Fibroblast of lung (primary cell): ENCODE measurements around the gene LRMDA. TPM values are rescaled to one million over a fixed set of nuclear protein-coding genes. Genes with fewer than 3 reads are reported as not detected.

Source experiments
- DNase-seq, 2 donors: peaks; one replicate each; pipeline versions ENCODE4 v3.0.0 to v3.0.0-alpha.2; 2010; ENCODE audit warnings: low read depth in 2 of 2
- H2AFZ ChIP-seq: 2 replicates; pipeline ENCODE4 v1.5.1; 2012; ENCODE audit warnings: low read length, control low read depth, inconsistent platforms
- H3K27ac ChIP-seq: 2 replicates; pipeline ENCODE4 v1.5.1; 2011; ENCODE audit warnings: low read length, control low read depth; ENCODE audit not compliant: insufficient read depth
- H3K27me3 ChIP-seq: 2 replicates; pipeline ENCODE4 v1.5.1; 2011; ENCODE audit warnings: mild to moderate bottlenecking, low read length; ENCODE audit not compliant: control insufficient read depth, insufficient read depth
- H3K36me3 ChIP-seq: 2 replicates; pipeline ENCODE4 v1.5.1; 2011; ENCODE audit warnings: low read length; ENCODE audit not compliant: control insufficient read depth, insufficient read depth
- H3K4me1 ChIP-seq: 2 replicates; pipeline ENCODE4 v1.5.1; 2011; ENCODE audit warnings: low read length; ENCODE audit not compliant: control insufficient read depth, insufficient read depth; ENCODE audit errors: extremely low read depth
- H3K4me2 ChIP-seq: 2 replicates; pipeline ENCODE4 v1.5.1; 2011; ENCODE audit warnings: low read length, control low read depth; ENCODE audit not compliant: insufficient read depth; ENCODE audit errors: extremely low read depth
- H3K4me3 ChIP-seq, 4 experiments: fragments of 200-600 bp in 1 of 4; sonication (generic) in 1 of 4; replicated peaks in 1 of 4; 2 replicates each; pipeline ENCODE4 v1.5.1; 2011 to 2016; ENCODE audit warnings: low read length in 4 of 4, low read depth in 3 of 4, mild to moderate bottlenecking in 3 of 4, control low read depth in 2 of 4, inconsistent platforms in 1 of 4, mixed read lengths in 1 of 4; ENCODE audit not compliant: insufficient read depth in 1 of 4; ENCODE audit errors: control extremely low read depth in 1 of 4
- H3K79me2 ChIP-seq: 2 replicates; pipeline ENCODE4 v1.5.1; 2012; ENCODE audit warnings: mild to moderate bottlenecking, low read length, inconsistent platforms; ENCODE audit not compliant: control insufficient read depth, insufficient read depth
- H3K9ac ChIP-seq: 2 replicates; pipeline ENCODE4 v1.5.1; 2011; ENCODE audit warnings: mild to moderate bottlenecking, low read length, control low read depth; ENCODE audit not compliant: insufficient read depth
- H3K9me3 ChIP-seq: 2 replicates; pipeline ENCODE4 v1.5.1; 2012; ENCODE audit warnings: low read depth, low read length; ENCODE audit not compliant: control insufficient read depth, insufficient read depth
- H4K20me1 ChIP-seq: 2 replicates; pipeline ENCODE4 v1.5.1; 2011; ENCODE audit warnings: low read length; ENCODE audit not compliant: control insufficient read depth, insufficient read depth; ENCODE audit errors: extremely low read depth
- EZH2 ChIP-seq: IDR thresholded peaks from 2 replicates; pipeline ENCODE4 v1.5.1; 2012; ENCODE audit warnings: low read length, control low read depth, mild to moderate bottlenecking; ENCODE audit errors: missing control alignments
- polyA plus RNA-seq, 2 donors: library from polyadenylated mRNA; depleted of rRNA in 1 of 2; stranded (reverse) in 1 of 2; unstranded in 1 of 2; fragments of >200 nt; gene quantifications; 2 replicates each; pipeline ENCODE4 v1.2.1, GENCODE V29; 2011 to 2012; ENCODE audit warnings: missing spikeins in 1 of 2
- total RNA-seq: library from RNA; depleted of rRNA; stranded (reverse); fragments of >200 nt; gene quantifications from 2 replicates; pipeline ENCODE4 v1.2.1, GENCODE V29; 2014
- TF ChIP-seq, protein P1 (sequence below), 2 donors: IDR thresholded peaks in 1 of 2; conservative IDR thresholded peaks in 1 of 2; 1 replicate in 1 of 2; 2 replicates in 1 of 2; pipeline ENCODE4 v1.5.1; 2011 to 2012; ENCODE audit warnings: low read length in 2 of 2, control low read depth in 1 of 2, inconsistent platforms in 1 of 2, low read depth in 1 of 2, mild to moderate bottlenecking in 1 of 2

Gene LRMDA
- total and polyA plus RNA-seq, 2 donors (not counting 1 experiment from before 2014, with no cell fraction given) = 1.7 to 2.0 TPM

- H2AFZ ChIP-seq = no peak overlapping the region
- no peak overlapping the region for H3K27ac ChIP-seq
- DNase-seq = no peak
- no peak overlapping the region for H3K4me3 ChIP-seq
- no peak overlapping the region for H3K9ac ChIP-seq
- H4K20me1 ChIP-seq = no peaks in the 10 kb centered on the region
- no peak overlapping the region for H3K4me2 ChIP-seq
- no peaks in the 10 kb centered on the region for H3K36me3 ChIP-seq
- no peaks in the 10 kb centered on the region for H3K4me1 ChIP-seq
- no peaks in the 10 kb centered on the region for H3K79me2 ChIP-seq
- H3K27me3 ChIP-seq = no peaks in the 10 kb centered on the region
- no peak for TF ChIP-seq EZH2
- TF ChIP-seq, protein P1, sequence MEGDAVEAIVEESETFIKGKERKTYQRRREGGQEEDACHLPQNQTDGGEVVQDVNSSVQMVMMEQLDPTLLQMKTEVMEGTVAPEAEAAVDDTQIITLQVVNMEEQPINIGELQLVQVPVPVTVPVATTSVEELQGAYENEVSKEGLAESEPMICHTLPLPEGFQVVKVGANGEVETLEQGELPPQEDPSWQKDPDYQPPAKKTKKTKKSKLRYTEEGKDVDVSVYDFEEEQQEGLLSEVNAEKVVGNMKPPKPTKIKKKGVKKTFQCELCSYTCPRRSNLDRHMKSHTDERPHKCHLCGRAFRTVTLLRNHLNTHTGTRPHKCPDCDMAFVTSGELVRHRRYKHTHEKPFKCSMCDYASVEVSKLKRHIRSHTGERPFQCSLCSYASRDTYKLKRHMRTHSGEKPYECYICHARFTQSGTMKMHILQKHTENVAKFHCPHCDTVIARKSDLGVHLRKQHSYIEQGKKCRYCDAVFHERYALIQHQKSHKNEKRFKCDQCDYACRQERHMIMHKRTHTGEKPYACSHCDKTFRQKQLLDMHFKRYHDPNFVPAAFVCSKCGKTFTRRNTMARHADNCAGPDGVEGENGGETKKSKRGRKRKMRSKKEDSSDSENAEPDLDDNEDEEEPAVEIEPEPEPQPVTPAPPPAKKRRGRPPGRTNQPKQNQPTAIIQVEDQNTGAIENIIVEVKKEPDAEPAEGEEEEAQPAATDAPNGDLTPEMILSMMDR (conservative IDR thresholded peaks at IDR 0.05 in 1 of 2, IDR thresholded peaks at IDR 0.05 in 1 of 2; ENCODE audit: low read depth in 1 of 2, low read length in 2 of 2) = no peak
- H3K9me3 ChIP-seq = no peaks in the 10 kb centered on the region
Observed at GRCh38 chr10:76089556-76090180, 658.2 kb downstream of the LRMDA start.

DNA sequence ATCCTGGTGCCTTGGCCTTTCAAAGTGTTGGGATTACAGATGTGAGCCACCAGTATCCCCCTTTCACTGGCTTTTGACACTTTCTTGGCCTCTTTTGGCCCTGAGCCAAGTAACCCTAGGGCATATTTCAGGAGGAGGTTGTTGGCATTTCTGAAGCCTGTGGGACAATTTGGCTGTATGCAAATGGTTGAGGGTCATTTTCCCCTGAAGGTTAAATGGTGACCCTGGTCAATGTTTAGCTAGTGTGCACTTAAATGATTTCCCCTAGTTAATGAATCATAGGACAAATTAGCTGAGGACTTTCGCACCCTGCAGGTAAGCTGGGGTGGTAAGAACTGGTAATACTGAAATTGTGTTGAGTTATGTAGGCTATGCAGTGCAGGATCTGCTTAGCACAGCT, 660.5 kb downstream of the LRMDA start:
- no peak overlapping the region for H3K9ac ChIP-seq
- DNase-seq = no peak
- no peak for TF ChIP-seq EZH2
- TF ChIP-seq, protein P1 (conservative IDR thresholded peaks at IDR 0.05 in 1 of 2, IDR thresholded peaks at IDR 0.05 in 1 of 2; ENCODE audit: low read depth in 1 of 2, low read length in 2 of 2) = no peak
- H3K4me3 ChIP-seq = no peak overlapping the region
- no peaks in the 10 kb centered on the region for H3K27me3 ChIP-seq
- H3K79me2 ChIP-seq = no peaks in the 10 kb centered on the region
- no peak overlapping the region for H3K4me2 ChIP-seq
- no peak overlapping the region for H3K27ac ChIP-seq
- no peak overlapping the region for H2AFZ ChIP-seq
- no peaks in the 10 kb centered on the region for H3K9me3 ChIP-seq
- H3K36me3 ChIP-seq = no peaks in the 10 kb centered on the region
- no peaks in the 10 kb centered on the region for H3K4me1 ChIP-seq
- no peaks in the 10 kb centered on the region for H4K20me1 ChIP-seq

DNA sequence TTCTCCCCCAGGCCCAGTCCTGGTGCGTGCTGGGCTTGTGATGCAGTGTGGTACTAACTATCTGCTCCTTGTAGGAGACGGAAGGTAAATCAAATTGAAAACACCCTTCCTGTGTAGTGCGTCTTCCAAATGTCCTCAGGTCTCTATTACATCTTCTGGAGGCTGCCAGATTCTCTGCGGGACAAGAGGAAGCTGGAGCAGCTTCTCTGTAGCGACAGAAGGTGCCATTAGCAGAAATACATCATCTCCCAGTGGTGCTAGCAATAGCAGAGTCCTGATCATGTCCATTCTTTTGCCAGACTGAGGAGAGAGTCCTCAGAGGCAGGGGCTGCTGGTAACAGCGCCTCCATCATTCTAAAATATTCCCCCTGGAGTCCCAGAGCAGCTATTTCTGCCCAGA, 675.2 kb downstream of the LRMDA start:
- Histone ChIP-seq H3K4me3 (no peak overlapping the region), H3K4me1 (peaks cover 3% of the 10 kb centered on the region), H3K27ac (no peak overlapping the region), H3K36me3 (no peaks in the 10 kb centered on the region), H2AFZ (no peak overlapping the region), H3K9ac (no peak overlapping the region), H3K79me2 (no peaks in the 10 kb centered on the region), H4K20me1 (no peaks in the 10 kb centered on the region), H3K27me3 (no peaks in the 10 kb centered on the region), H3K9me3 (no peaks in the 10 kb centered on the region), H3K4me2 (no peak overlapping the region)
- TF ChIP-seq, protein P1 (conservative IDR thresholded peaks at IDR 0.05 in 1 of 2, IDR thresholded peaks at IDR 0.05 in 1 of 2; ENCODE audit: low read depth in 1 of 2, low read length in 2 of 2) = no peak
- TF ChIP-seq EZH2 = no peak
- no peak for DNase-seq
